Activated T-cell treated with anti-CD3 and anti-CD28 coated beads, Interleukin-2, amount 50 U/mL, for 72 hours (primary cell): Measurements from ENCODE around the gene CENPX. TPM values are rescaled to one million over a fixed set of nuclear protein-coding genes. Genes with fewer than 3 reads are reported as not detected.
"Not testable (repeated sequence)": the region's sequence is repeated elsewhere in the genome, so short reads cannot be mapped to it uniquely, and the experiment has no call there.

Source experiments
- ATAC-seq, 2 donors: fragments of 150-1000 bp; cut with Tn5 transposase; replicated peaks in 1 of 2; 2 replicates each; pipeline ENCODE4 v1.10.0; 2021; ENCODE audit warnings: moderate library complexity in 2 of 2, mild to moderate bottlenecking in 1 of 2
- DNase-seq, 2 donors: peaks; one replicate each; pipeline ENCODE4 v3.0.0; 2021 to 2022; ENCODE audit warnings: mixed read lengths in 1 of 2
- H3K27ac Mint-ChIP-seq: one replicate; pipeline ENCODE4 v1.8.0; 2022; ENCODE audit warnings: mild to moderate bottlenecking, moderate library complexity, mixed read lengths
- H3K27me3 Mint-ChIP-seq: one replicate; pipeline ENCODE4 v1.8.0; 2022; ENCODE audit warnings: low read depth, mixed read lengths
- H3K36me3 Mint-ChIP-seq, 2 donors: one replicate each; pipeline ENCODE4 v1.8.0; 2022; ENCODE audit warnings: mixed read lengths in 2 of 2, mild to moderate bottlenecking in 1 of 2; ENCODE audit not compliant: insufficient read depth in 2 of 2
- H3K4me1 Mint-ChIP-seq: one replicate; pipeline ENCODE4 v1.8.0; 2022; ENCODE audit warnings: low read depth, mixed read lengths
- H3K4me3 Mint-ChIP-seq, 2 donors: one replicate each; pipeline ENCODE4 v1.8.0; 2022; ENCODE audit warnings: mild to moderate bottlenecking in 2 of 2, mixed read lengths in 2 of 2, moderate library complexity in 2 of 2
- H3K9me3 Mint-ChIP-seq, 2 donors: one replicate each; pipeline ENCODE4 v1.8.0; 2022; ENCODE audit warnings: mixed read lengths in 2 of 2
- total RNA-seq, 2 donors: library from RNA; stranded (reverse); gene quantifications; one replicate each; pipeline ENCODE4 v1.2.3, GENCODE V29; 2022

The CENPX gene
- total RNA-seq, 2 donors from 2014 or later = 32.2 to 44.0 TPM

GRCh38 chr17:81983639-81984373 lies 38.9 kb downstream of the CENPX start:
- DNase-seq = no peak
- no peak overlapping the region for H3K27ac Mint-ChIP-seq
- peaks cover 3 to 5% of the 10 kb centered on the region in 2 donors for H3K36me3 Mint-ChIP-seq
- no peak overlapping the region for H3K4me3 Mint-ChIP-seq
- peaks cover 24% of the 10 kb centered on the region for H3K4me1 Mint-ChIP-seq
- ATAC-seq = no peak
- H3K27me3 Mint-ChIP-seq = no peaks in the 10 kb centered on the region
- H3K9me3 Mint-ChIP-seq = no peaks in the 10 kb centered on the region

GRCh38 chr17:81983011-81983638 lies 39.6 kb downstream of the CENPX start:
- ATAC-seq = no peak
- DNase-seq = no peak
- Mint-ChIP-seq H3K9me3 (no peaks in the 10 kb centered on the region), H3K36me3 (peaks cover 3 to 5% of the 10 kb centered on the region in 2 donors), H3K27me3 (no peaks in the 10 kb centered on the region), H3K27ac (no peak overlapping the region), H3K4me1 (peaks cover 29% of the 10 kb centered on the region), H3K4me3 (no peak overlapping the region)

GRCh38 chr17:81981511-81981910 lies 41.2 kb downstream of the CENPX start:
- not testable (repeated sequence) for ATAC-seq, H3K4me3 Mint-ChIP-seq, H3K36me3 Mint-ChIP-seq, H3K27me3 Mint-ChIP-seq, H3K9me3 Mint-ChIP-seq, H3K27ac Mint-ChIP-seq, DNase-seq
- H3K4me1 Mint-ChIP-seq = peaks cover 34% of the 10 kb centered on the region

- Mint-ChIP-seq H3K27ac (no peak overlapping the region), H3K27me3 (no peaks in the 10 kb centered on the region), H3K36me3 (peaks cover 3 to 5% of the 10 kb centered on the region in 2 donors), H3K4me3 (no peak overlapping the region), H3K9me3 (no peaks in the 10 kb centered on the region), H3K4me1 (peaks cover 40% of the 10 kb centered on the region)
- ATAC-seq = no peak
- DNase-seq = no peak
These were observed 41.9 kb downstream of the CENPX start for GRCh38 chr17:81980707-81981343.

- Mint-ChIP-seq H3K4me1 (peaks cover 40% of the 10 kb centered on the region), H3K36me3 (peaks cover 2% of the 10 kb centered on the region in 2 donors), H3K4me3 (peak overlapping the region in 1 of 2 donors; percentile 33), H3K9me3 (no peaks in the 10 kb centered on the region), H3K27me3 (no peaks in the 10 kb centered on the region), H3K27ac (no peak overlapping the region)
- ATAC-seq (no peak), DNase-seq (no peak)
These were observed 42.6 kb downstream of the CENPX start for GRCh38 chr17:81980122-81980521.

DNA sequence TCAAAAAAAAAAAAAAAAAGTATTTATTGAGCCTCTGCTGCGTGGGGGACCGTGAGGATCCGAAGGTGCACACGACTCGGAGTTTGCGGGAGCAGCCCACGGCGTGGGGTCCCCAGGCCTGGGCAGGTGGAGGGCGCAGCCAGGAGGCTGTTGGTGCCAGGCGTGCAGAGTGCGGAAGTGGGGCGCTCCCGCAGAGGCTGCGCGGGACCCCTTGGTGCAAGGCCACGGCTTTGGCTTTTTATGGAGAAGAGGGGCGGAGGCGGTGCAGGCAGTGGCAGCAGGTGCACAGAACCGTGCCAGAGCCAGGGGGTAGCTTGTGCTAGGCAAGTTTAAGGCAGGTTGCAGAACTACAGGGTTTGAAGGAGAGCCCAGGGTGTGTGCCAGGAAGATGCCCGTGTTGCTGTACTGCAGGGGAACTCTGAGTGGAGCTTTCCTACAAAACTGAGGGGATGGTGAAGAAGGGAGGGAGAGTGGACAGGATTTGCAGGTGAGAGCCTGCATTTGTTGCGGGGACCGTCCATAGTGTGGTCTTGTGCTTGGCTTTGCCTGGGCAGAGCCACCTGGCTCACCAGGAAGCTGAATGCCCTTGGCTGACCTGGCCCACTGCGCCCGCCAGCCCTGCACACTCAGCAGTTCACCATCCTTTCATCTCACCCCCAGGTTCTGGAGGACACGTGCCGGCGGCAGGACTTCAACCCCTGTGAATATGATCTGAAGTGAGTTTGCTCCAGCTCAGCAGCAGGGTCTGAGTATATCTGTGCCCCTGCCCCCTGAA lies 44.0 kb downstream of the CENPX start:
- peaks cover 0 to 1% of the 10 kb centered on the region in 2 donors for H3K9me3 Mint-ChIP-seq
- H3K27ac Mint-ChIP-seq = no peak overlapping the region
- DNase-seq (no peak), ATAC-seq (no peak)
- no peaks in the 10 kb centered on the region for H3K27me3 Mint-ChIP-seq
- H3K36me3 Mint-ChIP-seq = no peaks in the 10 kb centered on the region
- peak overlapping the region; percentile 82 to 85 for H3K4me3 Mint-ChIP-seq
- H3K4me1 Mint-ChIP-seq = peaks cover 40% of the 10 kb centered on the region

DNA sequence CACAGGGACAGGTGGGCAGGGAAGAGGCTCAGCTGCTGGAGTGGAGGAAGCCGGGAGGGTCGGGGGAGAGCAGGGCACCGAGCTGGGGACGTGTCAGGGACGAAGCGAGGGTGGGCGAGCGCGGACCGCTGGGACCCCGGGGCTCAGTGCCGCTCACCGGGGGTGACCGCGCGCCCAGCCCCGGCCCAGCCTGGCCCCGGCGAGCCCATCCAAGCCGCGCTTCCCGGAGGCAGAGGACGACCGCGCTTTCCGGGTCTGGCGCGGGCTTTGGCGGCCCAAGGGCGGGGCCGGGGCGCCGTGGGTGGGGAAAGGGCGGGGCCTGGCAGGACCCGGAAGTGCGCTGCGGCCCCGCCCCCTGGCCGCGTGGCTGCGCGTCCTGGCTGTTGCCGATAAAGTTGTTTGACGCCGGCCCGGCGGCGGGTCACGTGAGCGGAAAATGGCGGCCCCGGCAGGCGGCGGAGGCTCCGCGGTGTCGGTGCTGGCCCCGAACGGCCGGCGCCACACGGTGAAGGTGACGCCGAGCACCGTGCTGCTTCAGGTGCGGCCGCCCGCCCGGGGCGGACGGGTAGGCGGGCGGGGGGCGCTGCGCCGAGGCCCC lies 45.4 kb downstream of the CENPX start, which contains the start of gene ASPSCR1:
TSS of gene ASPSCR1 (plus strand) at position 419 of the 598 bp plus-strand sequence. CDS start at position 437, 18 bp downstream.
- Mint-ChIP-seq H3K27me3 (no peaks in the 10 kb centered on the region), H3K36me3 (peaks cover 0 to 3% of the 10 kb centered on the region in 2 donors), H3K4me1 (peaks cover 40% of the 10 kb centered on the region), H3K27ac (peak within 1 kb of the TSS; percentile 91), H3K4me3 (peak within 1 kb of the TSS; percentile 96 to 99), H3K9me3 (peaks cover 0 to 1% of the 10 kb centered on the region in 2 donors)
- ATAC-seq = peak; percentile 91 to 93
- DNase-seq = peak; percentile 90 to 96

DNA sequence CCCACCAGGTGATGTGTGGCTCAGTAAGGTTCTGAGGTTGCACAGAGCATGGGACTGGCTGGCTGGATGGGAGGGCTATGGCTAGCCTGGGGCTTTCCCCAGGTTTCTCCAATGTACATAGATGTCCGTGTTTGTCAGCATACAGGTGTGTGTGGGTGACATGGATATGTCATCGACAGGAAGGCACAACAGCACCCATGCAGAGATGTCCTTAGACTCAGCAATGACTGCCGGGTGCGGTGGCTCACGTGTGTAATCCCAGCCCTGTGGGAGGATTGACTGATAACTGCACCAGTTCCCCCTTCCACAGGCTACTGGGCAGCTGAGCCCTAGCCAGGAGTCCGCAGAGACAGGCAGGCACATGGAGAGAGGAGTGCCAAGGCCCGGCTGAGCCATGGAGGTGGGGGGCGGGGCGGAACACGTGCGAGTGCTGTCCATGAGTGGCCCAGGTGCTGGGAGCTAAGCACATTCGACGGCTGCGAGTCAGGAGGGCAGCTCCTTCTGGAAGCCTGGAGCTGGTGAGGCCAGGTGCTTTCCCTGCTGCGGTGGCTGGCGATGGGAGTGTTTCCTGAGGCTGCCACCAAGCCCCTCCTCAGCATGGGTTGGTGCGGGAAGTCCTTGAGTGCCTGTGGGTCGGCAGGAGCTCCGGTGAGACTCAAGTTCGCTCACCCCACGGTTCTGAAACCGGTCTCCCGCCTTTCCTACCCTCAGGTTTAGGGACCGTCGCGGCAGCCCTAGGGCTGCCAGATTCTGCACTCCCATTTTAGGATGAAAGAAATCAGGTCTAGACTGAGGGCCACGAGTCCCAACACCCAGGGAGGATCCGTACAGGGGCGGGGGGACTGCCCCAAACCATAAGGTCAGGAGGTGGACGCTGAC lies 46.1 kb downstream of the CENPX start:
- Mint-ChIP-seq H3K4me1 (peaks cover 40% of the 10 kb centered on the region), H3K36me3 (peaks cover 0 to 3% of the 10 kb centered on the region in 2 donors), H3K27me3 (no peaks in the 10 kb centered on the region), H3K27ac (peak overlapping the region; percentile 91), H3K9me3 (peaks cover 0 to 1% of the 10 kb centered on the region in 2 donors), H3K4me3 (peak overlapping the region; percentile 96 to 99)
- peak in 1 of 2 donors; percentile 27 for DNase-seq
- ATAC-seq = peak in 1 of 2 donors; percentile 11

- Mint-ChIP-seq H3K27me3 (no peaks in the 10 kb centered on the region), H3K36me3 (peaks cover 0 to 3% of the 10 kb centered on the region in 2 donors), H3K9me3 (peaks cover 0 to 1% of the 10 kb centered on the region in 2 donors), H3K4me3 (no peak overlapping the region), H3K27ac (no peak overlapping the region), H3K4me1 (peaks cover 17% of the 10 kb centered on the region)
- no peak for ATAC-seq
- no peak for DNase-seq
These were observed 49.2 kb downstream of the CENPX start for GRCh38 chr17:81973432-81973831.

- peaks cover 11% of the 10 kb centered on the region for H3K4me1 Mint-ChIP-seq
- H3K4me3 Mint-ChIP-seq = no peak overlapping the region
- H3K27me3 Mint-ChIP-seq = no peaks in the 10 kb centered on the region
- DNase-seq = no peak
- H3K27ac Mint-ChIP-seq = no peak overlapping the region
- no peak for ATAC-seq
- H3K9me3 Mint-ChIP-seq = no peaks in the 10 kb centered on the region
- peaks cover 0 to 3% of the 10 kb centered on the region in 2 donors for H3K36me3 Mint-ChIP-seq
These were observed 53.5 kb downstream of the CENPX start for GRCh38 chr17:81968850-81969812.
